HEK293T (cell line): ENCODE results near the gene PLEKHF1.

ENCODE experiments used
- CTCF ChIA-PET: fragments of 350-600 bp; formaldehyde crosslinking; extraction: SDS; loops from one replicate; lab custom pipeline; 2021; ENCODE audit warnings: antibody characterized with exemption, inconsistent platforms; lab: Yijun Ruan, JAX
- POLR2A ChIA-PET: fragments of 350-600 bp; formaldehyde crosslinking; extraction: SDS; loops from one replicate; lab custom pipeline; 2020; ENCODE audit warnings: antibody characterized with exemption, inconsistent platforms; lab: Yijun Ruan, JAX
- DNase-seq: peaks from one replicate; pipeline ENCODE4 v3.0.0; 2012; ENCODE audit warnings: mixed read lengths; ENCODE audit errors: extremely low spot score
- ARNT ChIP-seq: fragments of 450-650 bp; IDR thresholded peaks from 2 replicates; pipeline ENCODE4 v1.6.1; 2017; ENCODE audit warnings: mild to moderate bottlenecking
- BHLHE40 ChIP-seq: fragments of 450-650 bp; IDR thresholded peaks from 2 replicates; pipeline ENCODE4 v1.6.1; 2016; ENCODE audit warnings: mild to moderate bottlenecking, moderate library complexity, borderline replicate concordance
- CTBP1 ChIP-seq: fragments of 450-650 bp; IDR thresholded peaks from 2 replicates; pipeline ENCODE4 v1.6.1; 2016; ENCODE audit warnings: borderline replicate concordance
- ELF4 ChIP-seq: fragments of 450-650 bp; IDR thresholded peaks from 2 replicates; pipeline ENCODE4 v1.6.1; 2017; ENCODE audit warnings: antibody characterized with exemption
- FOXA1 ChIP-seq: fragments of 450-650 bp; IDR thresholded peaks from 2 replicates; pipeline ENCODE4 v1.6.1; 2016; ENCODE audit warnings: mild to moderate bottlenecking
- FOXK2 ChIP-seq: fragments of 450-650 bp; IDR thresholded peaks from 2 replicates; pipeline ENCODE4 v1.6.1; 2016; ENCODE audit warnings: mild to moderate bottlenecking
- FOXM1 ChIP-seq: fragments of 450-650 bp; IDR thresholded peaks from 2 replicates; pipeline ENCODE4 v1.6.1; 2017; ENCODE audit warnings: mild to moderate bottlenecking, borderline replicate concordance
- HDGF ChIP-seq: fragments of 450-650 bp; IDR thresholded peaks from 2 replicates; pipeline ENCODE4 v1.6.1; 2017; ENCODE audit warnings: antibody characterized with exemption, borderline replicate concordance
- L3MBTL2 ChIP-seq: fragments of 450-650 bp; conservative IDR thresholded peaks from 2 replicates; pipeline ENCODE4 v1.6.1; 2016; ENCODE audit warnings: mild to moderate bottlenecking
- LEF1 ChIP-seq: fragments of 450-650 bp; IDR thresholded peaks from 2 replicates; pipeline ENCODE4 v1.6.1; 2017; ENCODE audit warnings: mild to moderate bottlenecking, borderline replicate concordance
- NFRKB ChIP-seq: fragments of 450-650 bp; IDR thresholded peaks from 2 replicates; pipeline ENCODE4 v1.6.1; 2016; ENCODE audit warnings: mild to moderate bottlenecking, moderate library complexity
- SP1 ChIP-seq: fragments of 450-650 bp; IDR thresholded peaks from 2 replicates; pipeline ENCODE4 v1.6.1; 2017
- SUZ12 ChIP-seq: fragments of 450-650 bp; IDR thresholded peaks from 2 replicates; pipeline ENCODE4 v1.6.1; 2016; ENCODE audit warnings: mild to moderate bottlenecking
- TARDBP ChIP-seq: fragments of 450-650 bp; IDR thresholded peaks from 2 replicates; pipeline ENCODE4 v1.6.1; 2016
- ZNF384 ChIP-seq: fragments of 450-650 bp; IDR thresholded peaks from 2 replicates; pipeline ENCODE4 v1.6.1; 2016
- TF ChIP-seq, protein P1 (sequence below): fragments of 450-650 bp; IDR thresholded peaks from 2 replicates; pipeline ENCODE4 v1.6.1; 2016

The PLEKHF1 gene

DNA sequence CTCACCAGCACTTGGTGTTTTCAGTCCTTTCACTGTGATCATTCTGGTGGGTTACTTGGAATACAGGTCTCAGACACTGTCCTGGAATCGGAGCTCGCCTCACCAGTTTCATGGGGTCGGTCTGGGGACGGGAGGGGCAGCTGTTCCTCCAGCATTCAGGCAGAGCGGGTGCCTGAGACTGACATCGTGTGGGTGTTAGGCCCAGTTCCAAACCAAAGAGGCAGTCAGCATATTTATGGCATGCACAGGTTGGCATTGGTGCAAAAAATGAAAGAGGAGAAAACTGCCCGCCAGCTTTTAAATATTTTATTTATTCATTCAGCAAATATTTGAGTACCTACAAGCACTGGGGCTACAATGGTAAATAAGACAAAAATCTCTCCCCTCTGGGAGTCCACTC is 20.1 kb downstream of the PLEKHF1 start:
- ChIA-PET CTCF (interaction anchor here (1.0 kb wide), 1 partner anchor 14 kb away, joined by 3 read pairs; no protein-coding TSS in a partner anchor), POLR2A (no interaction called here)
- DNase-seq: no peak
- TF ChIP-seq ARNT (no peak), ELF4 (no peak), TARDBP (no peak), NFRKB (no peak), SP1 (no peak), FOXA1 (no peak), L3MBTL2 (no peak), ZNF384 (no peak)
- TF ChIP-seq, protein P1, sequence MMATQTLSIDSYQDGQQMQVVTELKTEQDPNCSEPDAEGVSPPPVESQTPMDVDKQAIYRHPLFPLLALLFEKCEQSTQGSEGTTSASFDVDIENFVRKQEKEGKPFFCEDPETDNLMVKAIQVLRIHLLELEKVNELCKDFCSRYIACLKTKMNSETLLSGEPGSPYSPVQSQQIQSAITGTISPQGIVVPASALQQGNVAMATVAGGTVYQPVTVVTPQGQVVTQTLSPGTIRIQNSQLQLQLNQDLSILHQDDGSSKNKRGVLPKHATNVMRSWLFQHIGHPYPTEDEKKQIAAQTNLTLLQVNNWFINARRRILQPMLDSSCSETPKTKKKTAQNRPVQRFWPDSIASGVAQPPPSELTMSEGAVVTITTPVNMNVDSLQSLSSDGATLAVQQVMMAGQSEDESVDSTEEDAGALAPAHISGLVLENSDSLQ: no peak

DNA sequence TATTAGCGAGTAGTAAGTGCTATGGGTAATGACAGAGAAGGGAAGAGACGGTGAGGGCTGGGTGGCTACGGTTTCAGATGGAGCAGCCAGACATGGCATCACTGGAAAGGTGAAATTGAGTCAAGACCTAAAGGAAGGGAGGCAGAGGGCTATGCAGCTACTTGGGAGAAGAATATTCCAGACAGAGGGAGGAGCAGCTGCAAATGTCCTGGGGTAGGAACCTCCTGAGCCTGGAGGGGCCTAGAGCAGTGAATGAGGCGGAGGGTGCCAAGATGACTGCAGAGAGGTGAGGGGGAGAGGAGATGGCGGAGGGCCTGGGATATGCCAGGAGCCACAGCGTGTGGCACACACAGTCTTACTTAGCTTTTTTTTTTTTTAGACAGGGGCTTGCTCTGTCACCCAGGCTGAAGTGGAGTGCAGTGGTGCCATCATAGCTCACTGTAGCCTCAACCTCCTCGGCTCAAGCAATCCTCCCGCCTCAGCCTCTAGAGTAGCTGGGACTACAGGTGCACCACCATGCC is 21.1 kb downstream of the PLEKHF1 start:
- ChIA-PET POLR2A (no interaction called here), CTCF (interaction anchor here (0.8 kb wide), 1 partner anchor 76 kb away, joined by 3 read pairs; no protein-coding TSS in a partner anchor)
- TF ChIP-seq FOXM1 (no peak), ZNF384 (no peak), BHLHE40 (no peak), SP1 (no peak), FOXK2 (no peak), ARNT (no peak), TARDBP (no peak), FOXA1 (no peak), SUZ12 (no peak), L3MBTL2 (no peak), CTBP1 (no peak), NFRKB (no peak), ELF4 (no peak), HDGF (no peak), LEF1 (no peak)
- TF ChIP-seq, protein P1: no peak

GRCh38 chr19:29687244-29687896 is 22.1 kb downstream of the PLEKHF1 start:
- ChIA-PET POLR2A (no interaction called here), CTCF (interaction anchor here (0.8 to 1.0 kb wide), 2 partner anchors 77 kb away, joined by 3 to 6 read pairs; no protein-coding TSS in a partner anchor)
- DNase-seq: no peak

More for the DNA sequence above, 21.1 kb downstream of the PLEKHF1 start:
- no peak for DNase-seq

DNA sequence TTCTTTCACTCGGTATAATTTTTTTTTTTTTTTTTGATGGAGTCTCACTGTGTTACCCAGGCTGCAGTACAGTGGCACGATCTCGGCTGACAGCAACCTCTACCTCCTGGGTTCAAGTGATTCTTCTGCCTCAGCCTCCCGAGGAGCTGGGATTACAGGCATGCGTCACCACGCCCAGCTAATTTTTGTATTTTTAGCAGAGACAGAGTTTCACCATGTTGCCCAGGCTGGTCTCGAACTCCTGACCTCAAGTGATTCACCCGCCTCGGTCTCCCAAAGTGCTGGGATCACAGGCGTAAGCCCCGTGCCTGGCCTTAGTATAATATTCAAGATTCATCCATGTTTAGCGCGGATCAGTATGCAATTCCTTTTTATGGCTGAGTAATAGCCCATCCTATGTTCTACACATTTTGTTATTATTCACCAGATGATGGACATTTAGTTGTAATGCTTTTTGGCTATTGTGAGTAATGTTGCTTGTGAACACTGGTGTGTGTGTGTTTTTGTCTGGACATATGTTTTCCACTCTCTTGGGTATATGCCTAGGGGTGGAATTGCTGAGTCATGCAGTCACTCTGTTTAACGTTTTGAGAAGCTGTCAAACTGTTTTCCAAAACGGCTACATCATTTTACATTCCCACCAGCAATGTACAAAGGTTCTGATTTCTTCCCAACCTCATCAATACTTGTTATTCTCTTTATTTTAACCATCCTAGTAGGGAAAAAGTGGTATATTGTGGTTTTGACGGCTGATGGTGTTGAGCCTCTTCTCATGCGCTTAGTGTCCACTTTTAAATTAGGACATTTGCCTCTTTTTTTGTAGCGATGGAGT is 22.9 kb downstream of the PLEKHF1 start:
- TF ChIP-seq ZNF384 (0 out of 2 replicates have a peak, but pooled peaks have one; percentile 13), FOXA1 (no peak), HDGF (no peak)
- DNase-seq: no peak
- POLR2A ChIA-PET: interaction anchor here (1.3 kb wide), 1 partner anchor 82 kb away, joined by 4 read pairs; the partner anchor contains the start of gene POP4
- CTCF ChIA-PET: interaction anchor here (1.0 kb wide), 1 partner anchor 78 kb away, joined by 6 read pairs; no protein-coding TSS in a partner anchor

More at GRCh38 chr19:29687244-29687896, 22.1 kb downstream of the PLEKHF1 start:
- TF ChIP-seq, protein P1: no peak
- TF ChIP-seq SP1: no peak
- no peak for TF ChIP-seq ARNT
- TF ChIP-seq CTBP1: no peak
- TF ChIP-seq NFRKB: no peak
- no peak for TF ChIP-seq FOXA1
- no peak for TF ChIP-seq TARDBP
- TF ChIP-seq FOXK2: no peak
- no peak for TF ChIP-seq FOXM1

GRCh38 chr19:29690842-29691241 is 25.6 kb downstream of the PLEKHF1 start:
- no peak for TF ChIP-seq SP1
- TF ChIP-seq FOXK2: no peak
- no peak for TF ChIP-seq TARDBP
- TF ChIP-seq ZNF384: no peak
- no peak for TF ChIP-seq NFRKB
- no peak for TF ChIP-seq CTBP1
- no peak for TF ChIP-seq HDGF
- no peak for TF ChIP-seq FOXM1
- TF ChIP-seq, protein P1: no peak
- TF ChIP-seq LEF1: no peak
- no peak for TF ChIP-seq ELF4
- no peak for TF ChIP-seq SUZ12
- no peak for TF ChIP-seq L3MBTL2
- no peak for TF ChIP-seq FOXA1
- TF ChIP-seq ARNT: no peak
- TF ChIP-seq BHLHE40: no peak
- CTCF ChIA-PET: no interaction called here
- DNase-seq: peak; percentile 53
- POLR2A ChIA-PET: no interaction called here
